Measurements from ENCODE around the gene SNRNP200. TPM values are rescaled to one million over a fixed set of nuclear protein-coding genes. Genes with fewer than 3 reads are reported as not detected.

Gene SNRNP200
- total and polyA plus RNA-seq, 2 donors (not counting 1 experiment from before 2014, with no cell fraction given) = 211 to 216 TPM

GRCh38 chr2:96265349-96265839 is 40.0 kb downstream of the SNRNP200 start:
- Mint-ChIP-seq H3K27ac (peak overlapping the region; percentile 94), H3K27me3 (no peaks in the 10 kb centered on the region), H3K4me3 (peak overlapping the region; percentile 99), H3K4me1 (peaks cover 51% of the 10 kb centered on the region), H3K9me3 (ENCODE audit: insufficient read depth) (no peaks in the 10 kb centered on the region)
- Histone ChIP-seq H3K4me1 (ENCODE audit: control insufficient read depth in 2 of 2, insufficient read depth in 2 of 2, low read length in 2 of 2) (peaks cover 30 to 40% of the 10 kb centered on the region in 2 donors), H3K9me3 (ENCODE audit: control extremely low read depth in 1 of 3, control insufficient read depth in 2 of 3, insufficient read depth in 1 of 3, low read length in 2 of 3) (no peaks in the 10 kb centered on the region), H3K79me2 (ENCODE audit: control insufficient read depth, insufficient read depth, low read length) (peaks cover 74% of the 10 kb centered on the region), H3K27me3 (replicated peaks in 1 of 4; ENCODE audit: control extremely low read depth in 1 of 4, control insufficient read depth in 3 of 4, insufficient read depth in 4 of 4, low read length in 3 of 4) (no peaks in the 10 kb centered on the region), H3K27ac (ENCODE audit: low read length in 2 of 2) (peak overlapping the region; percentile 82 to 85), H3K4me2 (replicated peaks; ENCODE audit: low read depth, low read length, poor library complexity, severe bottlenecking) (peak overlapping the region; percentile 92), H3K9ac (ENCODE audit: low read length) (peak overlapping the region; percentile 74), H4K20me1 (ENCODE audit: control insufficient read depth, insufficient read depth, low read length, poor library complexity, severe bottlenecking) (peaks cover 44% of the 10 kb centered on the region), H2AFZ (ENCODE audit: insufficient read depth, low read depth, low read length, poor library complexity, severe bottlenecking) (peak overlapping the region; percentile 88), H3K36me3 (replicated peaks in 1 of 2; ENCODE audit: control extremely low read depth in 1 of 2, control insufficient read depth in 1 of 2, extremely low read depth in 1 of 2, insufficient read depth in 2 of 2, low read length in 1 of 2) (peaks cover 9 to 35% of the 10 kb centered on the region in 2 experiments), H3K4me3 (ENCODE audit: control extremely low read depth in 1 of 5, extremely low read depth in 1 of 5, insufficient read depth in 1 of 5, low read depth in 2 of 5, low read length in 4 of 5) (peak overlapping the region; percentile 76 to 97 (median 94))
- WGBS (ENCODE audit: insufficient coverage) = under 1% methylated on average over 49 of the region's 49 CpGs
- POLR2A ChIA-PET = interaction anchor here (1.0 to 1.6 kb wide), 2 partner anchors 31 to 57 kb away, joined by 3 to 9 read pairs; partner anchors contain the start of gene STARD7
- TF ChIP-seq EZH2 (IDR thresholded peaks at IDR 0.05; ENCODE audit: borderline replicate concordance, insufficient read depth, low read depth, low read length, poor library complexity, severe bottlenecking) (no peak), CTCF (IDR thresholded peaks at IDR 0.05) (no peak)
- intact Hi-C loops (cut with micrococcal nuclease) = loop anchor here (2.0 to 5.0 kb wide), 2 partner anchors 23 to 273 kb away; partner anchors contain the start of gene ANKRD36C
- DNase-seq = no peak
- CTCF ChIA-PET = interaction anchor here (0.6 to 3.1 kb wide), 15 partner anchors 11 to 267 kb away, joined by 3 to 30 read pairs (median 4); partner anchors contain the start of genes ASTL and STARD7
- ATAC-seq (ENCODE audit: low read depth) = peak; percentile 8
